Fibroblast of peridontal ligament (primary cell): ENCODE results near the gene OR52M1.

Experiments
- DNase-seq: peaks from one replicate; pipeline ENCODE4 v3.0.0-alpha.2; 2010; ENCODE audit errors: extremely low read depth

OR52M1 gene

DNA sequence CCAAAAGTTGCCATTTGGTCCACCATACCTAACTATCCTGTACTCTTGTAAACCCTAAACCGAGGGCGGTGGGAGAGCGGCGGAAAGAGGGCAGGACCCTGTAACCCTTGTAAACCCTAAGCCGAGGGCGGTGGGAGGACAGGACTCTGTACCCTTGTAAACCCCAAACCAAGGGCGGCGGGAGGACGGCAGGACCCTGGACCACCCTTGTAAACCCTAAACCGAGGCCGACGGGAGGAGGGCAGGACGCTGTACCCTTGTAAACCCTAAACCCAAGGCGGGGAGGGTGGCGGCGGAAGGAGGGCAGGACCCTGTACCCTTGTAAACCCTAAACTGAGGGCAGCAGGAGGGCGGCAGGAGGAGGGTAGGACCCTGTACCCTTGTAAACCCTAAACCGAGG, 24.1 kb downstream of the OR52M1 start:
- no peak for DNase-seq

DNA sequence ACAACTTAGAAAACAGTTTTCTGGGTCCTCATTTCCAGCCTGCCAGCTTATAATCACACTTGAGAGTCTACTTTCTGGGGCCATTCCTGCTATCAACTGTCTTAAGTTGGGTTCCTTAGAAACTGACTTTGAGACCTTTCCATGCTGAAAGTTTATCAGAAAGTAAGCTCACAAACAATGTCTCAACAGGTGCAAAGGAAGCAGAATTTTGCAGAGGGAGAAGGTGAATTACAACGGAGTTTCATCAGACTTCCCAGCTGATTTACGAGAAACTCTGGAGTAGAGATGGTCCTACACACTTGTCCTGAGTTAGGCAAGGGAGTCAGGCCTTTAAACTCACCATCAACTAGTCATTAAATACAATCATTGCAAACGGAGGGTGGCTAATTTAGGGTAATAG, 31.9 kb downstream of the OR52M1 start:
- DNase-seq: no peak

DNA sequence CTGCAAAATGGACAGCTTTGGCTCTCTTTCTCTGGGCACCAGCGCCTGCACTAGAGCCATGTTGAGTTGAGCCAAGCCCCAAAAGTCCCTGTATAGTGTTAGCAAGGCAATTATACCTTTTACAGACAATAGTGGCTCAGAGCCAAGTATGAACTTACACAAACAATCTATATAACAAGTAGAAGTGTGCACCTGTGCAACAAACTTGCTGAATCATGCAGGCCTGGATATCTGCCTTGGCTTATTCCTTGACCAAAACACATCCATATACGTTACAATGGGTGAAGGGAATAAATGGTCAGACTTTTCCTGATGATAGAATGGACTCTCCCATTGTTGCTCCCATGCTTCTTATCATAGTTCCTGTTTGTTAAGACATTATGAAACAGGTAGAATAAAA, 32.8 kb downstream of the OR52M1 start:
- no peak for DNase-seq

DNA sequence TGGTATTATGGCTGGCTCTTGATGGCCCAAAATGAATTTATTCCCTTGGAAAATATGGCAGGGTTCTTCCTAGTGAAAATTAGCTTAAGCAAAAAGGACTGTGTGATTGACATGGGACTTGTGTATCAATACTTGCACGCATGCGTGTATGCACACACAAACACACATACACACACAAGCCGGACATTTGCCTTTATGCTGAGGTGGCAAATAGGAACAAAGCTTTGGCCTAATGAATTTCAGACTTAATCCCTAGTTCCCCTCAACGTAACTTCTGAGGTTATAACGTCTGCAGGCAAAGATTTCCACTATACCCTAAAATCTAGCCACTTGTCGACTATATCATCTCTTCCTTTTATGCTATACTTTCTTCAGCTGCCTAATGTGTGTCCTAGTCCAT, 33.6 kb downstream of the OR52M1 start:
- DNase-seq: no peak

DNA sequence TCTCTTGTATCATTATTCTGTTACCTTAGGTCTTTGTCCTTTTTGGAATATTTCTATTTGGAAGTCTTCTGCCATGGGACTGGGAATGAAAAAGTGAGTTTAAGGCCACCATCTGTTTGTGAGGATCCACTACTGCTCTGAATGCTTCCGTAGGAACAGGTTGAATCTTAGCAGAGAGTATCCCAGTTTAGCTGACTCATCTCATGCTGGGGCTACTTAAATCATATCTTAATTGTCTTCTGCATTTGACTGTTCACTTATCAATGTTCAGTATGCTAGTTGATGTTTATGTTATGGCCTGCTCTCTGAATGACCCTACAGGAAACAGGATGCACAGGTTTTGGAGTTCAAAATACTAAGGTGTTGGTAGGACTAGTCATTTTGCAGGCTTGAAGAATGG, 35.1 kb downstream of the OR52M1 start:
- DNase-seq: no peak

DNA sequence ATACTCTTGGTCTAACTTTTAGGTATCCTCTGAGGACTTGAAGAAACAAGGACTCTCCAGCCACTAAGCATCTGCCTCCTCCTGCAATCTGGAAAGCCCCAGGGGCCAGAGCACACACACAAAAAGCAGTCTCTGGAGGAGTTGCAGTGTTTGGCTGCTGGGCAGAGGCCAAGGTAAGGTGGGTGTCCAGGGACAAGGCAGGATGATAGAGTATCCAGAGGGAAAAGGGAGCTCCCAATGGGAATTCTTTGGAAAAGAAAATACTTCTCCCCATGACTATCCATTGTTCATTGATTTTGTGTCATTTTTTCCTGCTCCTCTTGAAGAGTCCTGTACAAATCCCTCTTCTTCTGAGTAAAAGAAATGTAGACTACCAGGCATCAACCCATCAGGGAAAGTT, 36.5 kb downstream of the OR52M1 start, which contains the start of gene OR52I2:
Gene OR52I2, plus strand, starts transcription at position 301 of the 400 bp plus-strand sequence.
- no peak for DNase-seq

DNA sequence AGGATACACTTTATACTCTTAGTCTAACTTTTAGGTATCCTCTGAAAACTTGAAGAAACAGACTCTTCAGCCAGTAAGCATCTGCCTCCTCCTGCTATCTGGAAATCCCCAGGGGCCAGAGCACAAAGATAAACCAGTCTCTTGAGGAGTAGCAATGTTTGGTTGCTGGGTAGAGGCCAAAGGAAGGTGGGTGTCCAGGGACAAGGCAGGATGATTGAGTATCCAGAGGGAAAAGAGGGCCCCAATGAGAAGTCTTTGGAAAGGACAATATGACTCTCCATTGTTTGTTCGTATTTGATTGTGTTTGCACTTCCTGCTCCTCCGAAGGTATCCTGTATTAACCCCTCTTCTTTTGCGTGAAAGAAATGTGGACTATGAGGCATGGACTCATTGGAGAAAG, 44.0 kb downstream of the OR52M1 start:
- DNase-seq: no peak

DNA sequence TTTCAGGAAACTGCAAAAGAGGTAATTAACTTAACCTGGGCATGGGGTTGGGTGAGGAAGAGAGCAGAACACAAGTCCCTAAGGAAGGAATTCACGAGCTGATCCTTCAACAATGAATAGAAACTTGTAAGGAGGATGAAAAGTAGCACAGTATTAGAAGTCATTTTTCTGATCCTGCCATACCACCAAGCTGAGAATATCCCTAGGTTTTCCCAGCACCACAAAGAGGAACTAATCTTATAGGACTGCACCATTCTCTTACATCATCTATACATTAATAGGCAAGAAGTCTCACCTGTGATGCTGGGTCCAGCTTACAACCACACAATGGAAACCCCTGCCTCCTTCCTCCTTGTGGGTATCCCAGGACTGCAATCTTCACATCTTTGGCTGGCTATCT, 48.7 kb downstream of the OR52M1 start, which contains the start of gene OR52I1:
Gene OR52I1, plus strand, starts transcription at position 301 of the 400 bp plus-strand sequence. Its CDS starts 0 bp downstream, at position 301.
- no peak for DNase-seq
